ENCODE measurements around the gene NHS.
"Not testable (repeated sequence)": the region's sequence is repeated elsewhere in the genome, so short reads cannot be mapped to it uniquely, and the experiment has no call there.

Gene NHS

DNA sequence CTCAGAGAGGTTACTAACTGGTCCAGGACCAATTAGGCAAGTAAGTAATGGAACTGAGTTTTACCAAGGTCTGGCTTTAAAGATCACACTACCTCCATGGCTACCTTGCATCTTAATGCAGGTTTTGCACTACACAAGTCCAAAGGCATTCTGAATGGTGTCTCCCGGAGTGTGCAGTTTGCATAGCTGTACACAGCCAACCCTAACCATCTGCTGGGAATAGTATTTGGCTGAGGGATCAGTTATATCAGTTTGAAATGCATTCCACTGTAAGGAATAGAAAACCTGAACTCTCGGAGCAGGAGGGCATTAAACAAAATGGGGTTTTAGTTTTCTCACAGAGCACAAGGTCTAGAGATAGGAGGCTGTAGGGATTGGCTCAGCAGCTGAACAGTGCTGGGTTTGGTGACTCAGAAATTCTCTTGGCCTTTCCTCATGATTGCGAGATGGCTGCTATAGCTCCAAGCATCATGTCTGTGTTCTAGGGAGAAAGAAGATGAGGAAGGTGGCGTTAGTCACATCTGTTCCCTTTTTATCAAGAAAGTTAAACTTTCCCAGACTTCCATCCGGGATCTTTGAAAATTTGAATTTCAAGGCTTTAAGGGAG lies 177.1 kb downstream of the NHS start:
- no peak for DNase-seq

DNA sequence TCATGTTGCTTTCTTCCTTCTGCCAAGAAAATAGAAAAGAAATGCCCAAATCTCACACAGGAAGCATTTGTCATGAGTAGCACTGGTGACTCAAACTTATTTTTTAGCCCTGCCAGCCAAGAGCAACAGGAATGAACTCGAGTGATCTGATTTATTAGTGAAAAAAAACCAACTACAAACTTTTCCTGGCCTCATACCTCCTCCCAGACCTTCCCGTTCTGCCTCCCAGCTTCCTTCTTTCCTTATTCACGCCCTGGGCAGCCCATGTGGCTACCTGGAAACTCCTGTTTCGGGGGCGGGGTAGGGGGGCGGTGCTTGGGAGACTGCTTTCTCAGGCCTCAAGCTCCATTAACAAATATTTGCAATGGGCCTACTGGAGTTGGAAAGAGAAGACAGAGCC lies 178.5 kb downstream of the NHS start:
- no peak for DNase-seq

DNA sequence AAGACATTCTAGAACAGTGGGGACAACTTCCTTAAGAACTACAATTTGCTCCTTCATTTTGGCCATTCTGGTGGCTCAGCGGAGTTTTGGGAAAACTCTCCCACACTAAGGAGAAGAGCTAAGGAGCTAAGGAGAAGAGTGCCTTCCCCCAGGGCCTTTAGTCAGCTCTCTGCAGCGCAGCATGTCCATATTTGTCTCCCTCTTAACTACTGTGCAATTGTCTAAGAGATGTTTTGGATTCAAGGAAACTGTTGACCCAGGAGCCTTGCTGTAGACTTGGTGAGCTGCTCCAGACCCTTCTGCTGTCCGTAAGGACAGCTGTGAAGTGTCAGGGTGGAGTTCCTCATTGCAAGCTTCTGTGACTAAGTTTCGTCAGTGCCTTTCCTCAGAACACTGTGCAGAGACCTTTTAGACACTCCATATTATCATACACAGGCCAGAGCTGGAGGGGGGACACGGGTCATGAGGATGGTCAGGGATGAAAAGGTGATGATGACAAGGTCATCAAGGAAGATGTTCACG lies 179.0 kb downstream of the NHS start:
- DNase-seq: peak; percentile 3 to 9

DNA sequence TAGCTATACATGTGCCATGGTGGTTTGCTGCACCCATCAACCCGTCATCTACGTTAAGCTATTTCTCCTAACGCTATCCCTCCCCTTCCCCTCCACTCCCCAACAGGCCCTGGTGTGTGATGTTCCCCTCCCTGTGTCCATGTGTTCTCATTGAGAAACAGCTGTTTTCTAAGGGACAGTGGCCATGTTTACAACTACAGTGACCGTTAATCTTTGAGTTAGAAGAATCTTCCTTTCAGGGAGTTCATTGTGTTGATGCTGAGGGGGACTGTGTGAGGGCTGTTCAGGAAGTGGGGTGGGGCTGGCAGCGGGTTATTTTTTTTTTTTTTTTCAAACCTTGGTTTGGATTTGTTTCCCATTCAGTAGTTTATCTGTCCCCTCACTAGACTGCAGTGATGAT lies 179.9 kb downstream of the NHS start:
- DNase-seq: no peak

DNA sequence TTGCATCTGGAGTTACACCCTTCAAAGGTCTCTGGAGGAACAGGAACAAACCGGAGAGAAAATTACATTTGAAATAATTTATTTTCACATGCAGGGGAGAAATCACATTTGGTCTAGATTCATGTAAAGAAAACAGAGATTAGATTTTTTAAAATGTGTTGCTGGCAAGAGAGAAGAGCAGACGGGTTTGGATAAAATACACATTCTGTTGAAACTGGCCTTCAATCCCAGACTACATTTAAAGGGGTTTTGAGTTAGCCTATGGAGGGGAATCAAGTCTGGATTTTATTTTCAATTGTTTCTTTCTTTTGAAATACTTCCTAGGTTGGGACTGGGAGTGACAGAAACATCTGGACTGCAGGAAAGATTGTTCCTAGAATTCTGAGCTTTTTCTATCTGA lies 180.8 kb downstream of the NHS start:
- DNase-seq: no peak

DNA sequence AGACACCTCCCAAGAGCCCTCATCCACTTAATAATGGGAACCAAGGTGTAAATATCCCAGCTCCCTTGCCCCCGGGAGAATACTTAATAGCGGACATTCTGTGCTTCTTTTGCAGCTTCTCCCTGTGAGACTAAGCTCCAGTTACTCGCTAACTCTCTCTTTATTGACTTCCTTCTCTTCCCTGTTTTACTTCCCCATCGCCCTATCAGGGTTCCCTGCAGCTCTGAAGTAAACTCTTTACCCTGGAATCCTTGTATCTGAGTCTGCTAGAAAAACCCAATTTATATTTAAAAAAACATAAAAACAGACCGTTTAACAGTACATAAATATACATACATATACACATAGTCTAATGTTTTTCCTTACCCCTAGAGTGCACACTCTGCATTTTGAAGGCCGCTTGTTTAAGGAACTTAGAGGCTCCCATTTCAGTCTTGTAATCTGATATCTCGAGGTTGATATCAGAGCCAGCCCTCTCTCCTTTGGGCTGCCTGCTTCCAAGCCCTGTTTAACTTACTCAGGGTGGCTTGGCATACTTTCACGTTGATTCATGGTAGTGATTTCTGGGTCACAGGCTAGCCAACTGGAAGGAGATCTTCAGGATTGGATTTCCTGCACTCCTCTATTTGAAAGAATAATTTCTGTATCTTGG lies 184.9 kb downstream of the NHS start:
- DNase-seq: peak; percentile 7 to 8

DNA sequence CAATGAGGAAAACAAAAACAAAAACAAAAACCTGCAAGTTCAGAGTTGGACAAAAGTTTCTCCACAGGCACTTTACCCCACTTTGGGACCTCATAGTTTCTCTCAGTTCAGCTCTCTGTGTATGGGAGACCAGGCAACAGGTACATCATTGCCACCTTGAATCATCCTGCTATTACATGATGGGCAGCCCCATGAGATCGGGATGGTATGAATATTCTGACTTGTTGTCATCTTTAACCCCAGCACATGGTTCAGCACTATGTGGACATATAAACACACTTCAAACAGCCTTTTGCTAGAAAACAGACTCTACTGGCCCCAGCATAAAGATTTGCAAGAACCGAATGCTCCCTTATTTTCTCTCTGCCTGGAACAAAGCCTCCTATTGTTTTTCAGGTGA lies 185.4 kb downstream of the NHS start:
- DNase-seq: no peak

DNA sequence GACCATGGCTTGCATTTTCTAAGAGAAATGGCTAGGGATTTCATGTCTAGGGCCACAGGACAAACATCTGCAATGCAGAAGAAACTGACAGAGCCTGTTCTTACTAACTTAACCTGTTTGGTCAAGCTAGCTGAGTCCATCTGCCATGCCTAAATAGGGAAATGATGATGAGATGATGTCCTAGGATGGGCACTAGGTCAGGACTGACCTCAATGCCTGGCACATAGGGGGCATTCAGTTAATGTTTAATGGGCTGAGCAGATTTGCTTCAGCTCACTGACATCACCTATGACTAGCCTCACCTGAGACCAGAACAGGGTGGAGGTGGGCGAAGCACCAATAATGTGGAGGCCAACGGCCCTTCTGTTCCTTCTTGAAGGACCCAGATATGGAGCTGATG lies 188.1 kb downstream of the NHS start:
- DNase-seq: no peak

DNA sequence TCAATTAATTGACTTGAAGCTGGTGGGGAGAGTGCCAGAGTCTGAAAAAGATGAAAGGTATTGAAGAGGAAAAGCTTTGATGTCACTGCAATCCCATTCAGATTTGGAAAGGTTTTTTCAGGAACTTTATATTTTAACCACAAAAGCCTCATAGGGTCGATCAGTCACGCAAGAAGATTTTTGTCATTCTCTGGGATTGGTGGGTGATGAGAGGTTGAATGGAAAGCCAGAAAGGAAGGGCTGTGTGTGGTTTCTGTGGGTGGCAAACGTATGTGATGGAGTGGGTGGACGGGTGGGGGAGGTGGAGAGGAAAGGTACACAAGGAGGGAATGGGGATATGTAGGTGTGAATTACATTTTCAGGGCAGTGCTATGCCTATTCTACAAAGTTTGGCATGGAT lies 188.5 kb downstream of the NHS start:
- DNase-seq: no peak

DNA sequence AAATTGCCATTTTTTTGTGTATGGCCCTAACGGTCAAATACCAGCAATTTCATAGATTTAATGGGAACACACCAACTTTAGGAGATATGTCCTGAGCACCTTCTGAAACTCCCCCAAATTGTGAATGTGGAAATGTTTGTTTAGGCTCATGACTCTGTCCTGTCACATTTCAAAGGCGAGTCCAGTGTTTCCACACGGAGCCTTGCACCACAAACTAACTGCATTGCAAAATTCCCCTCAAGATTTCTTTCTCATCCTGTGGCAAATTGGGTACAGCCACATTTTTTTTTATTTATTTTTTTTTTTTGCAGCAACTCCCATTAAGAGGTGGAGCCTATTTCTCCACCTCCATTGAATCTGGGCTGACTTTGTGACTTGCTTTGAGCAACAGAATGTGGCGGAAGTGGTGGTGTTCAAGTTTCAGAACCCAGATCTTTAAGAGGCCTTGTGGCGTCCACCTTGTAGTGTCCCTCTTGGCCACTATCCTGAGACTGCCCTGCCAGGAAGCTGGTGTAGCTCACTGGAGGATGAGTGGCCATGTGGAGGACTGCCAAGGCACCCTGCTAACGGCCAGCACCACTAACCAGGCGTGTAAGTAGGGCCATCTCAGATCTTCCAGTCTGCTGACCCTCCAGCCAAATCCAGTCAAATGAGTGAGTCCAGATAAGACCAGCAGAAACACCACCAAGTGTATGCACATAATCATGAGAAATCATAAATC lies 189.8 kb downstream of the NHS start:
- peak; percentile 84 to 92 for DNase-seq

DNA sequence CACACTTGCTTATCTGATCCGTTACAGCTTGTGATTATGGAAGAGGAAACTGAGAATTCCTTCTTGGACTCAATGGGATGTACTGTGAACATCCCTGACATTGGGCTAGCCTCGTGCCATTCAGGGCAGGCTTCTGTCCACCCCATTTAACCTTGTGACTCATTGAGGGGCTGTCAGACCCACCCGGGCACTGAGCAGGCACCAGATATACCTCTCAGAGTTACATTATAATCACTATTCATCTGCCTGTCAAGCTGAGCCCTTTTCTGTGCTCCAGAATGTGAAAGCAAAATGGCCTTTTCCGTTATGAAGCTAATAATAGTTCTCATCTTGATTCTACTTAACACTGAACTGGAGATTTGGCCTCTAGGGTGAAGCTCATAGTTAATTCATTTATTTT lies 191.7 kb downstream of the NHS start:
- no peak for DNase-seq

DNA sequence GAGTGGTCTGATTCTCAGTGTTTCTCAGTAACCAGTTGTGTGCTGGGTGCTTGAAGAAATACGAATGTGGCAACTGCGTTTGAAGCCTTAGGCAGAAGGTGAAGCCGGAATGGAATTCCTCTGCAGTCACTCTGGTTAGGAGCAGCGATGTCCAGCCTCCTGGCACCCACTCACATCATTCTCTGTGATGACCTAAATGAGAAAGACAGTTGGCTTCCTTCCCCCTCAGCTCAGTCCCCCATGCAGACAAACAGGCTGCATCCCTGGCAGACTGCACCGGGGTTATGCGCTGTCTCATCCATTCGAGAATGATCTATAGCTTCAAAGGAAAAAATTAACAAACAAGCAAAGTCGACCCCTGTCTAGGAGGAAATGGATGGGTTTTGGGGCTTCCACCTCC lies 192.2 kb downstream of the NHS start:
- no peak for DNase-seq

DNA sequence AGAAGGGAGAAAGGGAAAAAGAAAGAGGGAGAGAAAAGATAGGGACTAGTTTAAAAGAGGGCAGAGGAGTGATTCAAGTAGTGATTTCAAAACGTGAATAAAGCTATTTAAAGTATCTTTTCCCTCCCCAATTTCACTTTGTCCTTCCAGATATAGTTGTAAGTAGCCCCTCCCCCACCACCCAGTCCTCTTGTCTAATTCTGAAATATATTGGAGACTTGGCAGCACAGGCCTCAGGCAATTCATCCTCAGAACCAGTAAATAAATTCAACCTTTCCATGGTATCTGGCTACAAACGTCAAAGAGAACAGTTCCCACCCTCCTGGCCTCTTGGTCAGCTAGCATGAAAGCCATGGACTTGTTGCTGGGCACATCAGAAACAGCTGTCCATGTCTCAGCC lies 192.8 kb downstream of the NHS start:
- no peak for DNase-seq

DNA sequence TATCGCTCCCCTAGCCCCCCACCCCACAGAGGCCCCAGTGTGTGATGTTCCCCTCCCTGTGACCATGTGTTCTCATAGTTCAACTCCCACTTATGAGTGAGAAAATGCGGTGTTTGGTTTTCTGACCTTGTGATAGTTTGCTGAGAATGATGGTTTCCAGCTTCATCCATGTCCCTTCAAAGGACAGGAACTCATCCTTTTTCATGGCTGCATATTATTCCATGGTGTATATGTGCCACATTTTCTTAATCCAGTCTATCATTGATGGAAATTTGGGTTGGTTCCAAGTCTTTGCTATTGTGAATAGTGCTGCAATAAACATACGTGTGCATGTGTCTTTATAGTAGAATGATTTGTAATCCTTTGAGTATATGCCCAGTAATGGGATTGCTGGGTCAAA lies 193.8 kb downstream of the NHS start:
- not testable (repeated sequence) for DNase-seq

DNA sequence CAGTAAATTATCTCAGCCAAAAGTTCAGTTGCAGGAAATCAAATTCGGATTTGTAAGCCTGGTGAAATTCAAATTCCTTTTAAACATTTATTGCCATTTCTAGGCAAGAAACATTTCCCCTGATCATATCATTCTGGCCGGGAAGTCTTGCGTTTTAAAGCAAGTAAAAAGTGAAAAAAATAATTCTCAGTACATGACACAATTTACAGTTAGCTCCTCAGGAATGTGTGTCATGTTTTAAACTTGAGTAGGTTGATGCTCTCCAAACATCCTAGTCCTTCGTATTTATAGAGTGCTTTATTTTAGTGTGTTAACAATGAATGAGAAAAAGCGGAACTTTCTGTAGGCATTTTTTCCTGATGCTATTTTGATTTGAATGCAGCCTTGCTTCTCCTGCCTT lies 204.0 kb downstream of the NHS start:
- no peak for DNase-seq

DNA sequence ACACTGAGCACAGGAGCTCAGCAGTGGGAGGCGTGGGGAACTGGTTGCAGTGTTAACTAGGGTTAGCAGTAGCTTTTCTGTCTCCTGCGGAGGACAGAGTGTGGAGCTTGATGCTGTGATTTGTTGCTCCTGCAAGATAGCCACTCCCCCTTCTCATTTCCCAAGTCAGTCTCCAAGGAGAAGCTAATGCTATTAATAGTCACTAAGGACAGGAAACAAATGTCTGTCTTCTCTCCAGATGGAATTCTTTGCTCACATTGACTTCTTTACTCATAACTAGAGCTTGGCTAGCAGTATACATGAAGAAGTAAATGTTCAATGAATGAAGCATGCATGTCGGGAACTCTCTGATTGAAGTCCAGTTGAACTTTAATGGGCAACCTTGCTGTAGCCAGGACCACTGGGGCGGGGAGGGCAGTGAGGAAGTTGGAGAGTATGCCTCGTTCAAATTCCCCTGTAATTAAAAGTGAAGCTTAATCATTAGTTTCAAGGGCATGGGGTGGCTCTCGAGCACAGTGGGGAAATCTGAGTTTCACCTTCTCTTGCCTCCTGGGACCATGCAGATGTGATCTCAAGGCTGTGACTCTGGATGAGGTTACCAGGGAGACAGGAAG lies 205.6 kb downstream of the NHS start:
- no peak for DNase-seq

DNA sequence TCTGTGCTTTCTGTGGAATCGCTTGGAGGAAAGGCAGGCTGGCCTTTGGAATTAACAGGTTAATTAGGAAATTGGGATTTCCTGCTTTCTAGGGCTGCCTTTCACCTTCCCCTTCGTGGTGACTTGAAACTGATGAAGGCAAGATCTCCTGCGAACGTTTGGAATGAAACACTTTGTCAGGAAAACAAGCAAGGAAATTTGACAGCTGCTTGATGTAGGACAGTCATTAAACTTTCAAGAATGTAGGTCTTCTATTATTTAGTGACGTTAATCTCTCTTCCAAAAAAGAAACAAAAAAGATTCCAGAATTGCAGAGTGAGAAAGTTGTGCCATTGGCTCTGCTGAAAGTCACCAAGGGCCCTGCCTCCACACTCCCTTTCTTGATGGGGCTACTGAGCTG lies 206.6 kb downstream of the NHS start:
- no peak for DNase-seq

DNA sequence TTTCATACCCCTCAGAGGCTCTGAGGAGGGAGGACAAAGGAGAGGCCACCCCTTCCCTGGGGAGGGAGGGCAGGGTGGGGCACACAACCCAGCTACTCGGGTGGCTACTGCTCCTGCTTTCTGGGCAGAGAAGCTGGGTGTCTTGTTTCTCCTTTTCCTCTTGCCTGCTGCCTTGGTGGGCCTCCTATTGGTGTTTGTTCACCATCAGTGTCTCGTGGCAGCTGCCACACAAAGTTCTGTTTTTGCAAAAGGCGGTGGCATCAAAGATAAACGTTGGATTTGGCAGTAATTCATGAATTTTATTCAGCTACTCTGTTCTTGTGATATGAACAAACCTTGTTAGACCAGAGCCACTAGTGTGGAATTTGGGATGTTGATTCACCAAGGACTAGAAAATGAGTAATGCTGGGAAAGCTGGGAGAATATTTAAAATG lies 209.3 kb downstream of the NHS start:
- peak in 1 of 2 donors; percentile 31 for DNase-seq

DNA sequence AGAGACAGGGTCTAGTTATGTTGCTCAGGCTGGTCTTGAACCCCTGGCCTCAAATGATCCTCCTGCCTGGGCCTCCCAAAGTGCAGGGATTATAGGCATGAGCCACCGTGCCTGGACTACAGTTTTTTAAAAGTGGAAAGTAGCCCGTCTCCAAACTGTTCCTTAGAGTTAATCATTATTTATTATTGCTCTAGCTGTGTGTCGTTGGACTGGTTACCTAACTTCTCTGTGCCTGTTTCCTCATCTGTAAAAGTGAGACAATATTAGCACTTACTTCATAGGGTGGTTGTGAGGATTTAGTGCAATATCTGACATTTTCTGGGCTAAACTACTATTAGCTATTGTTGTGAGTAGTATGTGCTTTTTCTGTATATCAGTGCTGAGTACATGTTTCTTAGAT lies 210.0 kb downstream of the NHS start:
- DNase-seq: no peak

DNA sequence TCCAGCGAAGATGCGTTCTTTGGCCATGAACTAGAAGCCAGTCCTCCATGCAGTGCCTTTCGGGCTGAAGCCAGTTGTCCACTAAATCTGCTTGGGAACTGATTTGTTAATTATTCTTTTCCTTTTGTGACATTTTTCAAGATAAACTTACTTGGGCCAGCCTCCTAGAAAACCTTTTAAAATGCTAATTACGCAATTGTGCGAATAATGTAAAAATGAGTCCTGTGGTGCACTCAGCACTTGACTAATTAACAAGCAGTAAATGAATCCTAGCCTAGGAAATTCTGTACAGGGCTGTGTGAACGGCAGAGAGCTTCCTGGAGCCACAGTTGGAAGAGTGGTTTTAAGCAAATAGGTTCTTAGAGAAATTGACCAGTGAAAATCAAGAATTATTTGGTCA lies 212.4 kb downstream of the NHS start:
- no peak for DNase-seq

DNA sequence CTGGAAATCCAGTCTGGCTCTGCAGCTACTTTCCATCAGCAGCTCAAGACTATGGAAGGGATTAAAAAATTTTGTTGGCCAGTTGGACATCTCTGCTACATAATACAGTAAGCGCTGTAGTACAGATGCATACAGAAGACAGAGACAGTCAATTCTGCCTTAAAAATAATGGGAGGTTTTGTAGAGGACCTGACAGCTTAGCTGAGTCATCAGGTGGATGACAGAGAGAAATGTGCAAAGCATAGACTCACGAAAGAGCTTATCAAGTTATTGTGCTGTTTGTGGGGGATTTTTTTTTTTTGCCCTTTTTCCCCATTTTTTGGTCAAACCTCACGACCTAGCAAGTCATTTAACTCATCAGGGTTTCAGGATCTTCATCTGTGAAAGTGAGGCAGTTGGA lies 213.3 kb downstream of the NHS start:
- DNase-seq: no peak

DNA sequence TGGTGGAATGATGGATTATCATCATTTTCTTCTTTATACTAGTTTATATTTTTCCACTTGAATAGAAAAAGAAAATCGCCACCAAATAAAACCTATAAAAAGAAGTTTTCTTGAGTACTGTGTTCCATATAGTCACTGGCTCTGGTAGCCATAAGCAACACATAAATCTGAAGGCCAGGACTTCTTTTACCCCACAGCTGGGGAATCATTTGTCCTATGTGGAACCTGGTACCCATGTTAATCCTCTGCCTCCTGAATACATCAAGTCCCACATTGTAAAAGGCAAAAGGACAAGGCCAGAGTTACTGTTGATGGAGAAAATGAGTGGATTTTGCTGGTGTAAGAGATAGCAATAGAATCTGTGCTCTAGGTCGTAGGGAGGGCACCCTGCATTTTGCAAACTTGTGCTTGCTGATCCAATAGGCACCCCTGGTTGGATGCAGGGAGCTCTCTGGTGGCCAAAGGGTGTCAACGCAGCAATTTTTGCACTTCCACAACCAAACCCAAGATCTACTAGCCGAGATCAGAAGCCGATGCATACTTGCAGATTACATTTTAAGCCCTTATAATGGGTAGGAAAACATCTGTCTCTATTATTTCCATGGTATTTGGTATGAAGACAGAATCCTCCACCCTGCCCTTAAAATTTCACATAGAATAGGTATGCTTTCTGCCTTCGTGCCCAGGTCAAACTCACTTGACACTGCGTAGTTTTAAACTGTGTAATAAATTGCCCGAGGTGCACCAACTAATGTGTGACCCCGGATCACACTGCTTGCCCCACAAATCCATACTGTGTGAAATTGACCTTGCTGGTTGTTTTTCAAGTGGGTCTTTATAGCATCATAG lies 216.1 kb downstream of the NHS start:
- peak; percentile 51 for DNase-seq

DNA sequence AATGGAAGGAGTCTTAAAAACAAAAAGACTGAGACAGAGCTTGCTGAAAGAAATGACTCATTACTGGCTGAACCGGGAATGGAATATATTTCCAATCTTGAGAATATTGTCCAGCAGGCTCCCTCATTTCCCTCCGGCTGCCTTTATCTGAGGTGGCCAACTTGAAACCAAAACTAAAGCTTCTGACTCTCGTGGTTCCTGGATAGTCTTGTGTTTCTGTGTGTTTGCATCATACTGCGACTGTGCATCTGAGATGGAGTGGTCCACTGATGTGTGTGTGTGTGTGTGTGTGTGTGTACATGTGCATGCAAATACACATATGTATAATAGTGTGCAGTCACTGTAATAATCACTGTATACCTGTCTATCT lies 216.7 kb downstream of the NHS start:
- no peak for DNase-seq

All from inflammatory macrophage (primary cell).